Ascending aorta (tissue), 2 donors: ENCODE results near the gene KCNQ1. TPM values are rescaled to one million over a fixed set of nuclear protein-coding genes. Genes with fewer than 3 reads are reported as not detected.

Source experiments
- DNase-seq, 2 donors: peaks; one replicate each; pipeline ENCODE4 v3.0.0-alpha.2; 2019; ENCODE audit warnings: low spot score in 2 of 2
- H3K27ac ChIP-seq, 2 donors: fragments of 200-600 bp; sonication (generic); one replicate each; pipeline ENCODE4 v1.5.1; 2016 to 2017; ENCODE audit warnings: mild to moderate bottlenecking in 1 of 2
- H3K27me3 ChIP-seq: fragments of 200-600 bp; sonication (generic); one replicate; pipeline ENCODE4 v1.5.1; 2017
- H3K36me3 ChIP-seq, 2 donors: fragments of 200-600 bp; sonication (generic); one replicate each; pipeline ENCODE4 v1.5.1; 2016
- H3K4me1 ChIP-seq, 2 donors: fragments of 200-600 bp; sonication (generic); one replicate each; pipeline ENCODE4 v1.5.1; 2016 to 2017; ENCODE audit warnings: mild to moderate bottlenecking in 1 of 2
- H3K4me3 ChIP-seq, 2 donors: fragments of 200-600 bp; sonication (generic); one replicate each; pipeline ENCODE4 v1.5.1; 2016 to 2017; ENCODE audit warnings: mild to moderate bottlenecking in 1 of 2
- H3K9me3 ChIP-seq, 2 donors: fragments of 200-600 bp; sonication (generic); one replicate each; pipeline ENCODE4 v1.5.1; 2016
- CTCF ChIP-seq, 3 experiments: fragments of 200-600 bp in 2 of 3; fragments of 450-650 bp in 1 of 3; sonication (generic) in 2 of 3; IDR thresholded peaks; one replicate each; pipeline ENCODE4 v1.5.1; 2016 to 2019; ENCODE audit warnings: antibody characterized with exemption in 3 of 3, mild to moderate bottlenecking in 1 of 3, moderate library complexity in 1 of 3
- intact Hi-C: fragments of 100-400 bp; cut with DNase I; formaldehyde crosslinking; loops from one replicate; pipeline ENCODE4 v1.15.1; 2023
- total RNA-seq: library from RNA; depleted of rRNA; stranded (reverse); fragments of >200 nt; gene quantifications from one replicate; pipeline ENCODE4 v1.1.0, GENCODE V29; 2016

Gene KCNQ1
- total RNA-seq, 1 donor from 2014 or later, result 2.3 TPM

GRCh38 chr11:2776351-2777061 is 331.7 kb downstream of the KCNQ1 start:
- DNase-seq, result peak; percentile 2 to 59
- intact Hi-C loops, result loop anchor here (5.0 kb wide), 1 partner anchor 244 kb away; no protein-coding TSS in a partner anchor
- Histone ChIP-seq H3K4me1 (peaks cover 11 to 36% of the 10 kb centered on the region in 2 donors), H3K27me3 (no peaks in the 10 kb centered on the region), H3K27ac (no peak overlapping the region), H3K9me3 (no peaks in the 10 kb centered on the region), H3K36me3 (no peaks in the 10 kb centered on the region), H3K4me3 (no peak overlapping the region)
- no peak for TF ChIP-seq CTCF (IDR thresholded peaks at IDR 0.05)

- Histone ChIP-seq H3K4me3 (no peak overlapping the region), H3K9me3 (no peaks in the 10 kb centered on the region), H3K27ac (no peak overlapping the region), H3K36me3 (no peaks in the 10 kb centered on the region), H3K4me1 (peaks cover 11 to 36% of the 10 kb centered on the region in 2 donors), H3K27me3 (no peaks in the 10 kb centered on the region)
- peak; percentile 5 to 63 for DNase-seq
- TF ChIP-seq CTCF (IDR thresholded peaks at IDR 0.05), result no peak
- intact Hi-C loops, result loop anchor here (5.0 kb wide), 1 partner anchor 245 kb away; no protein-coding TSS in a partner anchor
Measured at GRCh38 chr11:2777386-2777785, 332.6 kb downstream of the KCNQ1 start.

- Histone ChIP-seq H3K27ac (peak overlapping the region; percentile 68 to 81), H3K36me3 (no peaks in the 10 kb centered on the region), H3K4me3 (peak overlapping the region in 1 of 2 donors; percentile 53), H3K9me3 (no peaks in the 10 kb centered on the region), H3K27me3 (no peaks in the 10 kb centered on the region), H3K4me1 (peaks cover 11 to 36% of the 10 kb centered on the region in 2 donors)
- intact Hi-C loops, result loop anchor here (1.0 to 5.0 kb wide), 4 partner anchors 48 to 246 kb away; no protein-coding TSS in a partner anchor
- TF ChIP-seq CTCF (IDR thresholded peaks at IDR 0.05), result no peak
- DNase-seq, result peak; percentile 7 to 61
Measured at GRCh38 chr11:2777871-2778629, 333.2 kb downstream of the KCNQ1 start.

GRCh38 chr11:2778630-2779498 is 334.1 kb downstream of the KCNQ1 start:
- intact Hi-C loops, result loop anchor here (1.0 to 5.0 kb wide), 5 partner anchors 47 to 247 kb away; no protein-coding TSS in a partner anchor
- Histone ChIP-seq H3K36me3 (no peaks in the 10 kb centered on the region), H3K27me3 (no peaks in the 10 kb centered on the region), H3K4me1 (peaks cover 11 to 36% of the 10 kb centered on the region in 2 donors), H3K4me3 (peak overlapping the region; percentile 18 to 53), H3K9me3 (no peaks in the 10 kb centered on the region), H3K27ac (peak overlapping the region; percentile 68 to 81)
- TF ChIP-seq CTCF (IDR thresholded peaks at IDR 0.05), result peak in 2 of 3 experiments; percentile 13 to 52
- DNase-seq, result peak; percentile 47 to 89

GRCh38 chr11:2779499-2779980 is 334.7 kb downstream of the KCNQ1 start:
- intact Hi-C loops, result loop anchor here (1.0 to 5.0 kb wide), 3 partner anchors 79 to 247 kb away; no protein-coding TSS in a partner anchor
- H3K36me3 ChIP-seq, result no peaks in the 10 kb centered on the region
- peak overlapping the region in 1 of 2 donors; percentile 53 for H3K4me3 ChIP-seq
- no peak for TF ChIP-seq CTCF (IDR thresholded peaks at IDR 0.05)
- peak overlapping the region; percentile 68 to 81 for H3K27ac ChIP-seq
- no peaks in the 10 kb centered on the region for H3K9me3 ChIP-seq
- DNase-seq, result peak in 1 of 2 donors; percentile 4
- H3K4me1 ChIP-seq, result peaks cover 11 to 36% of the 10 kb centered on the region in 2 donors
- no peaks in the 10 kb centered on the region for H3K27me3 ChIP-seq
